OCI-LY7 (cell line): ENCODE data around the gene ANKDD1A. TPM values are rescaled to one million over a fixed set of nuclear protein-coding genes. Genes with fewer than 3 reads are reported as not detected.

Experiments
- BruUV-seq: library from RNA; stranded (reverse); fragments of 400-500 nt; replicated peaks from 2 replicates; lab custom pipeline; 2021; lab: Mats Ljungman, UMichigan
- CTCF ChIA-PET: fragments of 300-600 bp; sonication (Branson Sonifier 250); formaldehyde crosslinking; loops from one replicate; lab custom pipeline; 2022; ENCODE audit warnings: antibody characterized with exemption; ENCODE audit not compliant: unreplicated experiment; lab: Charles Lee
- POLR2A ChIA-PET: fragments of 300-600 bp; sonication (Branson Sonifier 250); formaldehyde crosslinking; loops from one replicate; lab custom pipeline; 2022; ENCODE audit warnings: antibody characterized with exemption; lab: Charles Lee
- DNase-seq: peaks from one replicate; pipeline ENCODE4 v3.0.0-alpha.2; 2015; ENCODE audit warnings: low spot score
- H2AFZ ChIP-seq: fragments of 200-600 bp; sonication (generic), shearing (Covaris generic); 2 replicates; pipeline ENCODE4 v1.6.1; 2014; ENCODE audit warnings: mild to moderate bottlenecking, antibody characterized with exemption, low read length, moderate library complexity
- H3K27ac ChIP-seq: fragments of 200-600 bp; sonication (generic); 2 replicates; pipeline ENCODE4 v1.5.1; 2014; ENCODE audit warnings: mixed run types, low read depth, mild to moderate bottlenecking, moderate library complexity, low read length, inconsistent platforms; ENCODE audit not compliant: poor library complexity, severe bottlenecking
- H3K36me3 ChIP-seq: fragments of 200-600 bp; sonication (generic); 2 replicates; pipeline ENCODE4 v1.6.1; 2014; ENCODE audit warnings: mild to moderate bottlenecking, antibody characterized with exemption, low read length, moderate library complexity, mixed read lengths; ENCODE audit not compliant: insufficient read depth
- H3K4me1 ChIP-seq: fragments of 200-600 bp; sonication (generic); 2 replicates; pipeline ENCODE4 v1.5.1; 2014; ENCODE audit warnings: mild to moderate bottlenecking, low read length; ENCODE audit not compliant: insufficient read depth, poor library complexity, severe bottlenecking
- H3K4me2 ChIP-seq: fragments of 200-600 bp; sonication (generic); 2 replicates; pipeline ENCODE4 v1.6.1; 2014; ENCODE audit warnings: mild to moderate bottlenecking, low read length
- H3K4me3 ChIP-seq: fragments of 200-600 bp; sonication (generic); 2 replicates; pipeline ENCODE4 v1.5.1; 2014; ENCODE audit warnings: mild to moderate bottlenecking, low read depth, low read length; ENCODE audit not compliant: poor library complexity, severe bottlenecking
- H3K79me2 ChIP-seq: fragments of 200-600 bp; sonication (generic); 2 replicates; pipeline ENCODE4 v1.6.1; 2016; ENCODE audit warnings: low read depth, mild to moderate bottlenecking, low read length, moderate library complexity, mixed read lengths; ENCODE audit not compliant: insufficient read depth
- H3K9me2 ChIP-seq: fragments of 200-600 bp; sonication (generic); 2 replicates; pipeline ENCODE4 v1.6.1; 2016; ENCODE audit warnings: mild to moderate bottlenecking, low read length, mixed read lengths; ENCODE audit not compliant: insufficient read depth
- H3K9me3 ChIP-seq: fragments of 200-600 bp; sonication (generic); 2 replicates; pipeline ENCODE4 v1.6.1; 2014; ENCODE audit warnings: mild to moderate bottlenecking, mixed run types, low read length, mixed read lengths
- H4K20me1 ChIP-seq: fragments of 200-600 bp; sonication (generic); 2 replicates; pipeline ENCODE4 v1.6.1; 2014; ENCODE audit warnings: mild to moderate bottlenecking, antibody characterized with exemption, low read length, moderate library complexity, mixed read lengths; ENCODE audit not compliant: insufficient read depth
- CTCF ChIP-seq: fragments of 200-600 bp; sonication (generic); conservative IDR thresholded peaks from 2 replicates; pipeline ENCODE4 v1.5.1; 2014; ENCODE audit warnings: mild to moderate bottlenecking, antibody characterized with exemption, low read length, moderate library complexity, mixed read lengths
- EZH2phosphoT487 ChIP-seq: fragments of 200-600 bp; sonication (generic); IDR thresholded peaks from 2 replicates; pipeline ENCODE4 v1.6.1; 2018; ENCODE audit warnings: low read depth, borderline replicate concordance, mild to moderate bottlenecking, mixed run types, antibody characterized with exemption, low read length, moderate library complexity, mixed read lengths
- intact Hi-C: fragments of 100-400 bp; cut with micrococcal nuclease; formaldehyde crosslinking; loops from one replicate; pipeline ENCODE4 v1.10.0; 2022; ENCODE audit not compliant: unreplicated experiment
- total RNA-seq, 2 experiments: library from RNA; depleted of rRNA in 1 of 2; stranded (reverse); fragments of >200 nt in 1 of 2; shearing (Covaris generic) in 1 of 2; gene quantifications; 2 replicates each; pipeline ENCODE4 v1.2.3, GENCODE V29; 2014 to 2022

Gene ANKDD1A
- total RNA-seq, 2 experiments from 2014 or later = 2.1 to 5.1 TPM

DNA sequence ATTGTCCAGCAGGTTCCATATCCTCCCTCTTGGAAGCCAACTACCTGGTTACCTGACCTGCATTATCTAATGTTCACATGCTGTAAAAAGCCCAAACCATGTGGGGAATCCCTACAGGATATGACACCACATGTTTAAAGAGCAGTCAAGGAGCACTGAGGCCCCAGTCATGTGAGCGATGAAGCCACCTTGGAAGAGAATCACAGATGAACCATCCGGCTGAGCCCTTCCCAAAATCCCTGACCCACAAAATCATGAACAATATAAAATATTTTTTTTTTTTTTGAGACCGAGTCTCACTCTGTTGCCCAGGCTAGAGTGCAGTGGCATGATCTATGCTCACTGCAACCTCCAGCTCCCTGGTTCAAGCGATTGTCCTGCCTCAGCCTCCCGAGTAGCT is 10.6 kb upstream of the ANKDD1A start:
- POLR2A ChIA-PET = interaction anchor here (0.6 kb wide), 1 partner anchor 156 kb away, joined by 3 read pairs; no protein-coding TSS in a partner anchor
- Histone ChIP-seq H3K79me2 (no peaks in the 10 kb centered on the region), H3K4me1 (peaks cover 25% of the 10 kb centered on the region), H3K36me3 (no peaks in the 10 kb centered on the region), H3K9me2 (no peaks in the 10 kb centered on the region), H2AFZ (no peak overlapping the region), H4K20me1 (no peaks in the 10 kb centered on the region), H3K9me3 (peaks cover 11% of the 10 kb centered on the region; the same call in 1 of the 2 replicates), H3K27ac (no peak overlapping the region), H3K4me2 (no peak overlapping the region), H3K4me3 (no peak overlapping the region)
- no peak for DNase-seq
- intact Hi-C loops = no loop called here
- BruUV-seq = no TSS peak
- TF ChIP-seq EZH2phosphoT487 = no peak
- no peak for TF ChIP-seq CTCF
- CTCF ChIA-PET = no interaction called here

DNA sequence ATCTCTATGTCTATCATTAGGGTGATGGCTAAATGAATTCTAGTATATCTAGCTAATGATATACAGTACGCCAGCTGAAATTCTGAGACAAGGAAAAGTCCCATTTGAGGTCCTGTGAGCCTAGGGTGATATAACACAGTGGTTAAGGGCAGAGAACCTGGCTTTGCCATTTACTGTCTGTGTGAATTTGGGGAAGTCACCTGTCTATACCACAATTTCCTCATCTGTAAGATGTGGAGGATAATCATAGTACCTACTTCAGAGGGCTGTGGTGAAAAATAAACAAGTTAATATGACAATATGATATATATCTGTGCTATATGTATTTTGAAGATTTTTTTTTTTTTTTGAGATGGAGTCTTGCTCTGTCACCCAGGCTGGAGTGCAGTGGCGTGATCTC is 9.8 kb upstream of the ANKDD1A start:
- Histone ChIP-seq H2AFZ (no peak overlapping the region), H3K79me2 (no peaks in the 10 kb centered on the region), H3K9me3 (peaks cover 11% of the 10 kb centered on the region; the same call in 1 of the 2 replicates), H3K4me1 (peaks cover 17% of the 10 kb centered on the region), H3K27ac (no peak overlapping the region), H3K4me2 (no peak overlapping the region), H4K20me1 (no peaks in the 10 kb centered on the region), H3K4me3 (no peak overlapping the region), H3K9me2 (no peaks in the 10 kb centered on the region), H3K36me3 (no peaks in the 10 kb centered on the region)
- no peak for DNase-seq
- ChIA-PET CTCF (interaction anchor here (0.6 kb wide), 1 partner anchor 169 kb away, joined by 3 read pairs; no protein-coding TSS in a partner anchor), POLR2A (interaction anchor here (0.7 kb wide), 2 partner anchors 75 to 1149 kb away, joined by 3 to 4 read pairs; no protein-coding TSS in a partner anchor)
- intact Hi-C loops = no loop called here
- BruUV-seq = no TSS peak
- TF ChIP-seq EZH2phosphoT487 = no peak

- Histone ChIP-seq H3K4me3 (no peak overlapping the region), H3K9me2 (no peaks in the 10 kb centered on the region), H3K79me2 (no peaks in the 10 kb centered on the region), H3K36me3 (no peaks in the 10 kb centered on the region), H3K27ac (no peak overlapping the region), H3K4me1 (peaks cover 10% of the 10 kb centered on the region), H2AFZ (no peak overlapping the region), H4K20me1 (no peaks in the 10 kb centered on the region), H3K9me3 (peaks cover 11% of the 10 kb centered on the region; the same call in 1 of the 2 replicates), H3K4me2 (no peak overlapping the region)
- ChIA-PET POLR2A (interaction anchor here (2.5 kb wide), 1 partner anchor 8 kb away, joined by 14 read pairs; no protein-coding TSS in a partner anchor), CTCF (no interaction called here)
- intact Hi-C loops = no loop called here
- TF ChIP-seq EZH2phosphoT487 = no peak
- TF ChIP-seq CTCF = no peak
- no TSS peak for BruUV-seq
- no peak for DNase-seq
Measured at GRCh38 chr15:64902863-64903262, 8.8 kb upstream of the ANKDD1A start.
